DMS114 treated with DMSO at 0.1 percent for 48 hours (cell line): ENCODE measurements around the gene KRTAP2-2.

Experiments
- DNase-seq: peaks from one replicate; lab custom pipeline; 2025; ENCODE audit not compliant: unreplicated experiment; lab: John Stamatoyannopoulos, UW

The KRTAP2-2 gene

DNA sequence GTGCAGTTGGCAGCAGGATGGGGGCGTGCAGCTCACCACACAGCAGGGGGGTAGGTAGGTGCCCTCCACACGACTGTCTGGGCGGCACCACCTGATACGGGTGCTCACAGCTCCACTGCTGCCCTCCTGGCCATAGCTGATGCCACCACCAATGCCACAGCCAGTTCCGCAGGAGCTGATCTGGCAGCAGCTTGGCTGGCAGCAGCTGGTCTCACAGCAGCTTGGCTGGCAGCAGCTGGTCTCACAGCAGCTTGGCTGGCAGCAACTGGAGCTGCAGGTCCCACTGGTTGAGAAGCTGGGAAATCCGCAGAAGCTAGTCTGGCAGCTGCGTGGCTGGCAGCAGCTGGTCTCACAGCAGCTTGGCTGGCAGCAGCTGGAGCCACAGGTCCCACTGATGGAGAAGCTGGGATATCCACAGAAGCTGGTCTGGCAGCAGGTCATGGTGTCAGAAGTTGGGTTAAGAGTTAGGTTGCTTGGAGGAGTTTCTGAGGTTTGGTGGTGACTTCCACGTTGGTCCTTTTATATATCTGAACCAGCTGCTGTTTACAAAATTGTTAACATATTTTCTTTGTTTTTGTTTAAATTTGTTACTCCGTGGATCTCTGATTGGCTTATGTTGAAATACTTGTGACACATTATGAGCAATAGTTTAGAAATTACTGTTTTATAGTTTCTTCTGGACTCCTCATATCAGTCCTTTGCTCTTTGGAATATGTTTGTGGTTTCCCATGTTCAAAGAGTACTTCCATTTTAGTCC, 28.1 kb downstream of the KRTAP2-2 start, which contains the start of gene KRTAP1-5:
TSS of gene KRTAP1-5 (minus strand) at position 494 of the 757 bp plus-strand sequence. CDS start at position 441, 53 bp downstream.
- DNase-seq, result no peak

DNA sequence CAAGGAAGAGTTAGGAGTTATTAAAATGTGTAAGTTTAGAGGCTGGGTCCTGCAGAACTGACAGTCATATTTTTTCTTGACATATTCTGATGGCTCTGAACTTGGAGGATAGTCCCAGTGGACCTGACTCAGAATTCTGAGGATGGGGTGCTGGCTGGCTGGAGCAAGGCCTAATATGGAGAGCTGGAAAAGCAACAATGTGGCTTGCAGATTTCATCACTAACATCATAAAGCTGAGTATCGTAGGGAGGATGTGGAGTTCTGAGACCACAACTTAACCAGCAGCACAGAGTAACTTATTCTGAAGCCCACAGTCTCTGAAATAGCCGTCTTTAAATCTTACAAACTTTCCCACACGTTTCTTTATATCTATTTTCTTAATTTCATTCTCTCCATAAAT, 30.3 kb downstream of the KRTAP2-2 start:
- DNase-seq, result no peak

DNA sequence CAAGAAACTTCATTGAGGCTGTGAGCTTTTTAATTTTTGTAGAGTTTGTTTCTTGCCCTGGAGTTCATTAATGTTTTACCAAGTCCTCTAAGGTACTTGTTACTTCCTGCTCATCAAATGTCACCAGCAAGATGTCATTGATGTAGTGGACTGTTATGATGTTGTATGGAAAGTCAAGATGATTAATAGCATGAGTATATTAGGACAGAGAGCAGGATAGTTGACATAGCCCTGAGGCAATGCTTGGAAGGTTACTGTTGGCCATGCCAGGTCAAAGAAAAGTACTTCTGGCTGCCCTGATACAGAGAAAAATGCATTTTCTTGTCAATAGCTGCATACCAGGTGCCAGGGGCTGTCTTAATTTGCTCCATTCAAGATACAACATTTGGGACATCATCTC, 34.7 kb downstream of the KRTAP2-2 start:
- DNase-seq, result no peak

DNA sequence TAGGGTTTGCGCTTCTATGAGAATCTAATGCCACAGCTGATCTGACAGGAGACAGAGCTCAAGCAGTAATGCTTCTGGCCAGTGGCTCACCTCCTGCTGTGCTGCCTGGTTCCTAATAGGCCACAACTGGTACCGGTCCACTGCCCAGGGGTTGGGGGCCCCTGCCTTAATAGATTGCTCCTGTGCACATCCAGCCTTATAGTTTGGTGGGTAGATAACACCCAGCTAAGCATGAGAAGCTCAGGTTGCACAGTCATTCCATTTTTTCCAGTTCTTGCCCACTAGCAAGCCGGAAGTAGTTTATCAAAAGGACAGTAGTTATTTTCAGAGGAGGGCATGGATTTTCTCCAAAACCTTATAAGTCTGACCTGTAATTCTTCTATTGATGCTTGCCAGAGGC, 35.6 kb downstream of the KRTAP2-2 start:
- no peak for DNase-seq

DNA sequence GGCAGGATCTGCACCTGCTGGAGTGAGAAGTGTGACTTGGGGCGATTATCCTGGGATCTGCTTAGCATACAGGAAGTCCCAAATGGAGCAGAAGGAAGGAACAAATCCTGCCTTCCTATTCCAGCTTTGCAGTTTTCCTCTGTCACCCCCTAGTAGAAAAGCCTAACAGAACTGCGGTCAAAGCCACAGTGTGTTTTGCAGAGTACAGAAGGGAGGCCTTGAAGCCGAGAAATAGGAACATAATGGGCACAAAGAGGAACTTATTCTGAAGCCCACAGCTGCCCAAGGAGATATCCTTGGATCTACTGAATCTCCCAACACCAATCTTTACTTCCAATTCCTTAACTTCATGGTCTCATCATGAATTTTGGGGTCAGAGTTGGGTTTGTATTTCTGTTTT, 36.5 kb downstream of the KRTAP2-2 start:
- DNase-seq, result no peak

DNA sequence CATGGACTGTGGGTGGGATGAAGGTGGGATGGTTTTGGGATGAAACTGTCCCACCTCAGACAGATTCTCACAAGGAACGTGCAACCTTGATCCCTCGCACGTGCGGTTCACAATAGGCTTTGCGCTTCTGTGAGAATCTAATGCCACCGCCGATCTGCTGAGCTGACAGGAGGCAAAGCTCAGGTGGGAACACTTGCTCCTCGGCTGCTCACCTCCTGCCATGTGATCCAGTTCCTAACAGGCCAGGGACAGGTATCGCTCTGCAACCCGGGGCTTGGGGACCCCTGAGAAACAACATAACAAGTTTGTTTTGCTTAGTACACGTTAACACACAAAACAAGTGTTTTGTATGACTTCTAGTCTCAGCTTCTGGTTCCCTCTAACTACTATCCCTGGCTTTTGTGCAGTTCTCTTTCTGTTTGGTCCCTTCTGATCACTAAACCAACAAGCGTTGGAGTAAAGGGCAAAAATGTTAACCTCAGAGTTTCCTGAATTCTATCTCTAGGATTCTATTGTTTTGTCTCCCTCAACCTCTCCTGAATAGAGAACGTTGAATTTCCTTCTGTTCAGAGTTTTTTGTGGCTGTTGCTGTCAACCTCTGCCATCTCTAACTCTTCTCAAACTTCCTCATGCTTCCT, 38.3 kb downstream of the KRTAP2-2 start:
- no peak for DNase-seq

DNA sequence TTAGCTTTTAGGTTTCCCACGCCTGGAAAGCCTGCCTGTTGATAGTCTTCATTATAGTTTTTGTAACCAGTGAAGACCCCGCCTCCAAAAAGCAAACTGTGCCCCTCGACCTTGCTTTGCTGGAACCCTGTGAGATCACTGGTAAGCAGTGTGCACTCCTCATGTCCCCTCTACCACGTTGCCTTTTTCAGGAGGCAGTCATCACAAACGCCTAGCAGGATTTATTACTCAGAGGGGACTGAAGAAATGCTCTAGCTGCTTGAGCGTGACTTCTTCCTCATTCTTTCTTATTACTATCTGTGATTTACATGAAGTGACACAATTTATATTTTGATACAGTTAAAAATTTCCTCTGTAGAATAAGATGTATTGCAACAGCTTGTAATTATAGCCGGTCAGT, 39.6 kb downstream of the KRTAP2-2 start:
- DNase-seq, result no peak

DNA sequence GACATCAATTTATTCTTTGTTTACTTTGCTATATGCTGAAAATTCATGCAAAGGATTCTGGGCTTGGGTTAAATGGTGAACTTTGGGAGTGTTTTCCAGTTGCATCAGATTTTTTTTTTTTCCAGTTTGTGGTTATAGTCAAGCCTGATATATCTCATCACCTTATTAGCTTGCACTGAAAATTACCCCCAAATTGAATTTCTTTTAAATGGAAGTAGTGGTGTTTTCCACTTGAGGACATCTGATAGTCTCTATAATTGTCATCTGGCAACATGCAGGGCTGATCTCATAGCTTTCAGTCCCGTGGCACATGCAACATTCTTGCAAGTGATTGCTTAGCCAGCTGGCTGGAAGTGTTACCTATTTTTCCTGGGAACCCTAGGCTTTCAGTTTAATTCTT, 41.4 kb downstream of the KRTAP2-2 start:
- DNase-seq, result no peak

DNA sequence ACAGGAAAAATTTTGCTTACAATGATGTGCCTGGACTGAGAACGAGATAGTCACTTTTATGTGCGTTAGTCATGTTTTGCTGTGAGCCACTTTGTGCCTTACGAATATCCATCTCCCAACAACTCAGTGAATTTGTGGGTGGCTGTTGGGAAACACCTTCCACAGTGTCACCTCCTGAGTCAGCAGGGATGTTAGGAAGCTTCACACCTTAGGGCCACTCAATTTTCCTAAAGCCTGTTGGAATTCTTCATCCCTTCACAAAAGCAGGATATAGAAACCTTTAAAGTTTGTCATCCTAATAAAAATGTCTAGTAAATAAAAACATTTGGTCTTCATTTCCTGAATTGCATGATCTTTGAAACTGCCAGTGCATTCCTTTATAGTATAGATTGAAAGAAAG, 41.8 kb downstream of the KRTAP2-2 start:
- DNase-seq, result no peak

DNA sequence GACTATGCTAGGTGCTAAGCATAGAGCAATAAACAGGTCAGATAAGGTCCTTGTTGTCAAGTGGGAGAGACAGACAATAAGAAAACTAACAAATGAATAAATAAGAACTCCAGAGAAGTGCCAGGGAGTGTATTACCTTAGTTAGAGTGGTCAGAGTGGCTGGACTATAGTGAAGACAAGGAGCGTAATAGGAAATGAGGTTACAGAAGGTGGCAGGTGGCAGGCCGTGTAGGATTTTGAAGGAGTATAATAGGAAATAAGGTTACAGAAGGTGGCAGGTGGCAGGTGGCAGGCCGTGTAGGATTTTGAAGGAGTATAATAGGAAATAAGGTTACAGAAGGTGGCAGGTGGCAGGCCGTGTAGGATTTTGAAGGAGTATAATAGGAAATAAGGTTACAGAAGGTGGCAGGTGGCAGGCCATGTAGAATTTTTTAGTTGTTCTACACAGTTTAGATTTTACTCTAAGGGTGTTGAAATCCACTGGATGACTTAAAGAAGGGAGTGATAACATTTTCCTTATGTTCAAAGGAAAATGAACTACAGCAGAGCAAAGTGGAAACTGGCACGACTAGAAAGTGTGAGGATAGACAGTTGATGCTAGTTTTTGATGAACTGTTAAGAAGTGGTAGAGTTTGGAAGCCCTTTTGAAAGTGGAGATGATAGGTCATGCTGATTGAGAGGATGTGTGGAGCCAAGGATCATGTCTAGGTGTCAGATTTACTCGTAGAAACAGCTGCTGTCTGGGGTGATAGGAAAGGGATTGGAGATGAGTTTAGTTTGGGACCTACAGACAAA, 42.5 kb downstream of the KRTAP2-2 start:
- DNase-seq, result no peak

DNA sequence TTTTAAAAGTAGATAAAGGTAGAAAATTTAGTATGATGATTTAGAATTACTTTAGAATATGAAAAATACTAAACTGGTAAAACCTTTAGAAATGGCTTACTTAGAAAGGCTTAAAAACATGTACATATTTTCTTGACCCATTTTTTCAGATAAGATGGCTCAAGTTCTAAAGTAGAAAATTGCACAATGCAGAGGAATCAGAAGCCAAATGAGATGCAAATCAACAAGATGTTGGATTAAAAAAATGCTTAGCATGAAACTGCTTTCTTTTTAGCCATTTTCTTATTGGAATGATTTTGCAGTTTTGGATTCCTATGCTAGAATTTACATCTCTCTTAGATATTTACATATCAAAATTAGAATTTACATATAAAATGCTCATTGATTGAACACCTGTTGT, 44.6 kb downstream of the KRTAP2-2 start:
- no peak for DNase-seq

DNA sequence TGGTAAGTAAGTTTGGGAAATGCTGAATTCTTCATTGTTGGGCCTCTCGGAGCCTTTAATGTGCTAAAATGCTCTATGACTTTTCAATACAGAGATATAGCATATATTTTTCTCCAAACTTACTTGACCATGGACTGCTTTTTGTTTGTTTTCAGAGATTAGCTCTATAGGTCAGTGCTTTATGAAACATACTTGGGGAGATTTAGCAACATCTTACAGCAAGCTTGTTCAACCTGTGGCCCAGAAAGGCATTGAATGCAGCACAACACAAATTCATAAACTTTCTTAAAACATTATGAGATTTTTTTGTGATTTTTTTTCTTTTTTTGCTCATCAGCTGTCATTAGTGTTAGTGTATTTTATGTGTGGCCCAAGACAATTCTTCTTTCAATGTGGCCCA, 45.1 kb downstream of the KRTAP2-2 start:
- no peak for DNase-seq

DNA sequence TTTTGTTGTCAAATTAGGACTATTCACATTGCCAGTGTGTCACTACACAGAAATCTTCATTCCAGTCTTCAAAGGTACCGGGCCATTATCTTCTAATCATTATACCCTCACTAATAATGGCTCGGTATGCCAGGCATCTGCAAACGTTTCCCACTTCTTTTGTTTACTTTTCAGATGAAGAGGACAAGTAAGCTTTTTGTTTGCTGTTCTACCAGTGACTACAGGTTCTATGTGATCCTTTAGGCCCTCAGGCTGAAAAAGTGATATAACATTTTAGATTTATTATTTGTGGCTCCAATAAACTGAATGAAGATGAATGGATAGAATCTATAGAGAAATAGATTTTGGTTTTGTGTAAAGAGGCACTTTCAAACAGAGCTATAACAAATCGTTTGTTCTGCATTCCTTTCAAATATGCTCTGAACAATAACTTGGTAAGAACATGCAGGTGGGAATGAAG, 45.7 kb downstream of the KRTAP2-2 start:
- no peak for DNase-seq

DNA sequence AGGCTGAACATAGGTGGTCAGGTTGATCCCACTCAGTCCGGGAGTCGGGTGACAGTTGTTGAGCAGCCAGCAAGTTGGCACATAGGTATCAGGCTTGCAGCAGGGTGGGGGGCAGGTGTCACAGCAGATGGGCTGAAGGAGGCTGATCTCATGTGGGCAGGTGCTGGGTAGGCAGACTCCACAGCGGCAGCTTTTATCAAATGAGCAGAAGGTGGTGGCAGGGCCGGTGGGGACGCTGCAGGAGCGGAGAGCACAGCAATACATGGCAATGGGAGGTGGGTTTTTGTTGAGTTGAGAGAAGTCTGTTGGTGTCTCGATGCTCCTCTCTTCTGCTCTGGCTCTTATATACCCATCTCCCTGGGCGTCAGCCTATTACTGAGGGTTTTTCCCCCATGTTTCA, 46.2 kb downstream of the KRTAP2-2 start, which contains the start of gene KRTAP3-1:
TSS of gene KRTAP3-1 (minus strand) at position 318 of the 400 bp plus-strand sequence. CDS start at position 264, 54 bp downstream.
- DNase-seq, result no peak
